Panc1 (cell line): ENCODE measurements around the gene FAR2. TPM values are rescaled to one million over a fixed set of nuclear protein-coding genes. Genes with fewer than 3 reads are reported as not detected.

Experiments used
- ATAC-seq: fragments of 200-7000 bp; cut with Tn5 transposase; 2 replicates; pipeline ENCODE4 v1.9.1; 2020; ENCODE audit warnings: mild to moderate bottlenecking, moderate library complexity
- BruUV-seq: library from RNA; stranded (reverse); fragments of 400-500 nt; replicated peaks from 2 replicates; lab custom pipeline; 2021; lab: Mats Ljungman, UMichigan
- CTCF ChIA-PET: fragments of 300-600 bp; sonication (Branson Sonifier 250); formaldehyde crosslinking; loops from one replicate; lab custom pipeline; 2022; ENCODE audit warnings: antibody characterized with exemption; lab: Charles Lee
- POLR2A ChIA-PET: fragments of 300-600 bp; sonication (Branson Sonifier 250); formaldehyde crosslinking; loops from one replicate; lab custom pipeline; 2022; ENCODE audit warnings: antibody characterized with exemption; lab: Charles Lee
- DNase-seq: peaks from one replicate; pipeline ENCODE4 v3.0.0-alpha.2; 2010; ENCODE audit warnings: low read depth, low spot score
- H3K27ac ChIP-seq: 2 replicates; pipeline ENCODE4 v1.5.1; 2011; ENCODE audit warnings: mild to moderate bottlenecking, low read length, inconsistent platforms
- H3K27me3 ChIP-seq: fragments of 200-500 bp; sonication (Bioruptor generic); 2 replicates; pipeline ENCODE4 v1.6.0; 2014; ENCODE audit warnings: low read length, inconsistent platforms; ENCODE audit not compliant: control insufficient read depth, insufficient read depth
- H3K36me3 ChIP-seq: fragments of 200-500 bp; sonication (Bioruptor generic); 2 replicates; pipeline ENCODE4 v1.5.1; 2014; ENCODE audit warnings: inconsistent platforms, mild to moderate bottlenecking, low read length, moderate library complexity; ENCODE audit not compliant: control insufficient read depth, insufficient read depth
- H3K4me1 ChIP-seq: 2 replicates; pipeline ENCODE4 v1.5.1; 2011; ENCODE audit warnings: inconsistent platforms, mild to moderate bottlenecking, low read length, moderate library complexity; ENCODE audit not compliant: control insufficient read depth, insufficient read depth
- H3K4me3 ChIP-seq, 2 experiments: 2 replicates each; pipeline ENCODE4 v1.5.1; 2011 to 2012; ENCODE audit warnings: low read depth in 2 of 2, low read length in 2 of 2, mild to moderate bottlenecking in 2 of 2, inconsistent platforms in 1 of 2, moderate library complexity in 1 of 2
- H3K9me3 ChIP-seq: fragments of 200-500 bp; sonication (Bioruptor generic); 2 replicates; pipeline ENCODE4 v1.5.1; 2014; ENCODE audit warnings: low read depth, mild to moderate bottlenecking, inconsistent platforms, low read length, moderate library complexity; ENCODE audit not compliant: control insufficient read depth, insufficient read depth
- POLR2AphosphoS5 ChIP-seq: IDR thresholded peaks from 2 replicates; pipeline ENCODE4 v1.6.1; 2012; ENCODE audit warnings: mild to moderate bottlenecking, low read depth, low read length, moderate library complexity
- SIN3A ChIP-seq: IDR thresholded peaks from 2 replicates; pipeline ENCODE4 v1.6.1; 2012; ENCODE audit warnings: low read depth, mild to moderate bottlenecking, low read length, moderate library complexity, borderline replicate concordance; ENCODE audit not compliant: insufficient read depth
- TCF7L2 ChIP-seq: IDR thresholded peaks from 2 replicates; pipeline ENCODE4 v1.6.1; 2011; ENCODE audit warnings: mild to moderate bottlenecking, low read depth, low read length, inconsistent platforms
- in situ Hi-C: cut with HindIII; loops from 2 replicates; pipeline ENCODE4 v1.10.0; 2016; ENCODE audit warnings: low sequenced_read_pairs, low pct_unique_long_range_greater_than_20kb
- intact Hi-C: fragments of 100-400 bp; cut with micrococcal nuclease; formaldehyde crosslinking; loops from one replicate; pipeline ENCODE4 v1.10.0; 2022; ENCODE audit not compliant: unreplicated experiment
- total RNA-seq: library from RNA; stranded (reverse); gene quantifications from one replicate; pipeline ENCODE4 v1.2.1, GENCODE V29; 2021; ENCODE audit not compliant: unreplicated experiment
- TF ChIP-seq, protein P1 (sequence below), 2 experiments: IDR thresholded peaks; 2 replicates each; pipeline ENCODE4 v1.6.1; 2011 to 2012; ENCODE audit warnings: low read depth in 2 of 2, control low read depth in 1 of 2, low read length in 1 of 2, mild to moderate bottlenecking in 1 of 2, moderate library complexity in 1 of 2; ENCODE audit not compliant: insufficient read depth in 1 of 2
- TF ChIP-seq, protein P2 (sequence below): fragments of 450-650 bp; IDR thresholded peaks from 2 replicates; pipeline ENCODE4 v1.5.1; 2017; ENCODE audit warnings: mild to moderate bottlenecking

FAR2 gene
- total RNA-seq, 1 experiment from 2014 or later = 6.2 TPM

DNA sequence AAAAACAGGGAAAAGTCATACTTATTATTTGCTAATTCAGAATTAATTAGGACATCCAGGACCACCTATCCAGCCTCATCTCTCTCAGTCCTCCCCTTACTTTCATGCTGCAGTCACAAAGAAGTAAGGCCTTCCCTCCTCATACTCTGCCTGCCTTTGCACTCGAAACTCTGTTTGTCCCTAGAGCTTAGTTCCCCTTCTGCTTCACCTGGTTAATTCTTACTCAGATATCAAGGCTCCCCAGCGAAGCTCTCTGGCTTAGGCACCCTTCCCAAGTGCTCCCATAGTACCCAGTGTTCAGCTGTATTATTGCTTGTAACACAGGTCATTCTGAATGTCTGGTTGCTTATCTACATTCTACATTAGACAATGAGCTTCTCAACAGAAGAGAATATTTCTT, 150.6 kb downstream of the FAR2 start:
- in situ Hi-C loops = no loop called here
- CTCF ChIA-PET = no interaction called here
- intact Hi-C loops = no loop called here

DNA sequence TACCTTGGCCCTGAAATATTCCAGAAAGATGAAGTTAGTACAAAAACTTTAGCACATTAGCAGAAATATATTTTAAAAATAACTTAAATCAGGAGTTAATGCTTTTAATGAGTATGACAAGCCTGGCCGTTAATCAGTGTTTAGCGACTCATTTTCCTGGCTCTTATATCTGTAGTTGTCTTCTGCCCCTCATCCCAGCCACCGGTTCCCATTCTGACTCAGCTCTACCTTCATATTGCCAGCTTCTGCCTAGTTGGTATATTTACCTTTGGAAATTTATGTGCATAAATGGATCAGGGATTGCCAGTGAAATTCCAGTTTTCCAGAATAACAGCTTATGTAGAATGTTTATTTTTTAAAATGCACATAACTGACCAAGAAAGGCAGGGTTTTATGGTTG, 152.0 kb downstream of the FAR2 start:
- DNase-seq (no peak), ATAC-seq (no peak)
- no TSS peak for BruUV-seq
- no peak for TF ChIP-seq POLR2AphosphoS5
- TF ChIP-seq SIN3A = no peak
- TF ChIP-seq, protein P1, sequence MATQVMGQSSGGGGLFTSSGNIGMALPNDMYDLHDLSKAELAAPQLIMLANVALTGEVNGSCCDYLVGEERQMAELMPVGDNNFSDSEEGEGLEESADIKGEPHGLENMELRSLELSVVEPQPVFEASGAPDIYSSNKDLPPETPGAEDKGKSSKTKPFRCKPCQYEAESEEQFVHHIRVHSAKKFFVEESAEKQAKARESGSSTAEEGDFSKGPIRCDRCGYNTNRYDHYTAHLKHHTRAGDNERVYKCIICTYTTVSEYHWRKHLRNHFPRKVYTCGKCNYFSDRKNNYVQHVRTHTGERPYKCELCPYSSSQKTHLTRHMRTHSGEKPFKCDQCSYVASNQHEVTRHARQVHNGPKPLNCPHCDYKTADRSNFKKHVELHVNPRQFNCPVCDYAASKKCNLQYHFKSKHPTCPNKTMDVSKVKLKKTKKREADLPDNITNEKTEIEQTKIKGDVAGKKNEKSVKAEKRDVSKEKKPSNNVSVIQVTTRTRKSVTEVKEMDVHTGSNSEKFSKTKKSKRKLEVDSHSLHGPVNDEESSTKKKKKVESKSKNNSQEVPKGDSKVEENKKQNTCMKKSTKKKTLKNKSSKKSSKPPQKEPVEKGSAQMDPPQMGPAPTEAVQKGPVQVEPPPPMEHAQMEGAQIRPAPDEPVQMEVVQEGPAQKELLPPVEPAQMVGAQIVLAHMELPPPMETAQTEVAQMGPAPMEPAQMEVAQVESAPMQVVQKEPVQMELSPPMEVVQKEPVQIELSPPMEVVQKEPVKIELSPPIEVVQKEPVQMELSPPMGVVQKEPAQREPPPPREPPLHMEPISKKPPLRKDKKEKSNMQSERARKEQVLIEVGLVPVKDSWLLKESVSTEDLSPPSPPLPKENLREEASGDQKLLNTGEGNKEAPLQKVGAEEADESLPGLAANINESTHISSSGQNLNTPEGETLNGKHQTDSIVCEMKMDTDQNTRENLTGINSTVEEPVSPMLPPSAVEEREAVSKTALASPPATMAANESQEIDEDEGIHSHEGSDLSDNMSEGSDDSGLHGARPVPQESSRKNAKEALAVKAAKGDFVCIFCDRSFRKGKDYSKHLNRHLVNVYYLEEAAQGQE (IDR thresholded peaks at IDR 0.05; ENCODE audit: insufficient read depth in 1 of 2, low read depth in 2 of 2, low read length in 1 of 2) = no peak
- TF ChIP-seq, protein P2, sequence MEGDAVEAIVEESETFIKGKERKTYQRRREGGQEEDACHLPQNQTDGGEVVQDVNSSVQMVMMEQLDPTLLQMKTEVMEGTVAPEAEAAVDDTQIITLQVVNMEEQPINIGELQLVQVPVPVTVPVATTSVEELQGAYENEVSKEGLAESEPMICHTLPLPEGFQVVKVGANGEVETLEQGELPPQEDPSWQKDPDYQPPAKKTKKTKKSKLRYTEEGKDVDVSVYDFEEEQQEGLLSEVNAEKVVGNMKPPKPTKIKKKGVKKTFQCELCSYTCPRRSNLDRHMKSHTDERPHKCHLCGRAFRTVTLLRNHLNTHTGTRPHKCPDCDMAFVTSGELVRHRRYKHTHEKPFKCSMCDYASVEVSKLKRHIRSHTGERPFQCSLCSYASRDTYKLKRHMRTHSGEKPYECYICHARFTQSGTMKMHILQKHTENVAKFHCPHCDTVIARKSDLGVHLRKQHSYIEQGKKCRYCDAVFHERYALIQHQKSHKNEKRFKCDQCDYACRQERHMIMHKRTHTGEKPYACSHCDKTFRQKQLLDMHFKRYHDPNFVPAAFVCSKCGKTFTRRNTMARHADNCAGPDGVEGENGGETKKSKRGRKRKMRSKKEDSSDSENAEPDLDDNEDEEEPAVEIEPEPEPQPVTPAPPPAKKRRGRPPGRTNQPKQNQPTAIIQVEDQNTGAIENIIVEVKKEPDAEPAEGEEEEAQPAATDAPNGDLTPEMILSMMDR = no peak
- TF ChIP-seq TCF7L2 = no peak
- ChIA-PET CTCF (no interaction called here), POLR2A (no interaction called here)
- H3K36me3 ChIP-seq = no peaks in the 10 kb centered on the region
- intact Hi-C loops = no loop called here
- in situ Hi-C loops = no loop called here
- no peak overlapping the region for H3K4me3 ChIP-seq
- no peaks in the 10 kb centered on the region for H3K27me3 ChIP-seq
- no peaks in the 10 kb centered on the region for H3K4me1 ChIP-seq
- no peaks in the 10 kb centered on the region for H3K9me3 ChIP-seq
- no peak overlapping the region for H3K27ac ChIP-seq

More for the DNA sequence above, 150.6 kb downstream of the FAR2 start:
- TF ChIP-seq, protein P1 (IDR thresholded peaks at IDR 0.05; ENCODE audit: insufficient read depth in 1 of 2, low read depth in 2 of 2, low read length in 1 of 2) = no peak
- TF ChIP-seq, protein P2 = no peak
- TF ChIP-seq TCF7L2 = no peak
- no peak for TF ChIP-seq SIN3A
- TF ChIP-seq POLR2AphosphoS5 = no peak
- H3K27me3 ChIP-seq = no peaks in the 10 kb centered on the region
- no peak for ATAC-seq
- BruUV-seq = no TSS peak
- DNase-seq = no peak
- POLR2A ChIA-PET = no interaction called here
- H3K9me3 ChIP-seq = no peaks in the 10 kb centered on the region
- no peak overlapping the region for H3K4me3 ChIP-seq
- H3K36me3 ChIP-seq = no peaks in the 10 kb centered on the region
- H3K4me1 ChIP-seq = no peaks in the 10 kb centered on the region
- H3K27ac ChIP-seq = no peak overlapping the region
